Measurements from ENCODE around the gene NR6A1.

The NR6A1 gene

DNA sequence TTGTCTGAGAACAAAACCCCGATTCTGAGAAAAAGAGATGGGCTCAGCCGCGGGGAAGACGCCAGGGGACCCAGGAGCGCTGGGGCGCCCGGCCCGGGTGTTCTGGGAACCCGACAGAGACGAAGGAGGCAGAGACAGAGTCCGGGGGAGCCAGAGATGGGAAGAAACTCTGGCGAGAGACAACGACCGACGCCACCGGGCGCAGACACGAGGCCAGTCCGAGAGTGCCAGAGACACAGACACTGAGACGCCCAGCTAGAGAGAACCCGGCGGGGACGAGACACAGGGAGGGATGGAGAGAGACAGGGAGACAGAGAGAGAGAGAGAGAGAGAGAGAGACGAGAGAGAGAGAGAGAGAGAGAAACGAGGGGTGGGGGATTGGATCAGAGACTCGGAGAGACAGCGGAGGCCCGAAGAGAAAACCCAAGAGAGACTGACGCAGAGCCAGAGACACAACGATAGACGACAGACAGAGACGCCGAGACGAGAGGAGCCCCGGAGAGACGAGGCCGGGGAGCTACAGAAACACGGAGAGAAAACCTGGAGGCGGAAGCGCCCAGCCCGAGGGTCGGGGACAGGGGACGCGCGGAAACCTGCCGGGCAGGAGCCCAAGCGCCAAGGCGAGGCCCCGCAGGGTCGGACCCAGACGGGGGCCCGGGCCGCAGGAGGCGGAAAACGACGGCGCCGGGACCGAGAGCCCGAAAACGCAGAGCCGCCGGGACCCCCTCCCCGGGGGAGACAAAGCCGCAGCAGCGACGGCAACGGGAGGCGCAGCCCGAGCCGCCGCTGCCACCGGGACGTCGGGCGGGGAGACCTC lies 267.2 kb downstream of the NR6A1 start:
- DNase-seq (ENCODE audit: low read depth): no peak

DNA sequence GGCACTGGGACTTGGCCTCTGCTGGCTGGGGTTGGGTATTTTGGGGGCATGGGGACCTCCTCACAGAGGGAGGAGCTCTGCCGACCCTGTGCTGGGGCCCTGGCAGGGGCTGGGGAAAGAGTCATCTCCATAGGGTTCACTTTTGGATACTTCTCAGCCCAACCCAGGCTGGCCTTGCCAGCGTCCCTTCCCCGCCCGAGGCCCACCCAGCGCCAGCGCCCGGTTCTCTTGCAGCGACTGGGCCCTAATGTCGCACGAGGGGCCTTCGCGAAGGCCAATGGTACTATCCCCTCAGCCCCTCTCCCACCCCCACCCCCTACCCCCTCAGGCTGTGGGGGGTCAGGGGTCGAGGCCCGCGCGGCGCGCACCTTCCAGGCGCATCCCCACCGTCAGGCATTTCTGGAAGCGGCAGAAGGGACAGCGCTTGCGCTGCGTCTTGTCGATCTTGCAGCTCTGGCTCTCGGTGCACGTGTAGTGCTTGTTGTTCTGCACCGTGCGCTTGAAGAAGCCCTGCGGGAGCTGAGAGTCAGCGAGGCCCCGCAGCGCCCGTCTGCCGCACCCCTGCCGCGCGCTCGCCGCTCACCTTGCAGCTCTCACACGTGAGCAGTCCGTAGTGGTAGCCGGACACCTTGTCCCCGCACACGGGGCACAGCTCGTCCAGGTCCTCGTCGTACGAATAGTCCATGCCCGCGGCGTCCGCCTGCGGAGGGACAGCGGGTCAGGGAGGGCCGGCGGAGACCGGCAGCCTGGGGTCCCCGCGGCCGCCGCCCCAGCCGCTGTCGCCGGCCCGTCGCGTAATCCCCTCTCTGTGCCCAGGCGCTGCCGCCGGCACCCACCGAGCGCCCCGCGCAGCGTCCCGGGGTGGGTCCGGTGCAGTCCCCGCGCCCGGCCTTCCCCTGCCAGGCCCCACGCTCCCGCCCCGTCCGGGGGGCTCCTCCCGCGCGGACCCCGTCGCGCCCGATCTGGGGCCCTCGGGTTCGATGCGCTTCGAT lies 268.1 kb downstream of the NR6A1 start:
- no peak for DNase-seq (ENCODE audit: low read depth)

DNA sequence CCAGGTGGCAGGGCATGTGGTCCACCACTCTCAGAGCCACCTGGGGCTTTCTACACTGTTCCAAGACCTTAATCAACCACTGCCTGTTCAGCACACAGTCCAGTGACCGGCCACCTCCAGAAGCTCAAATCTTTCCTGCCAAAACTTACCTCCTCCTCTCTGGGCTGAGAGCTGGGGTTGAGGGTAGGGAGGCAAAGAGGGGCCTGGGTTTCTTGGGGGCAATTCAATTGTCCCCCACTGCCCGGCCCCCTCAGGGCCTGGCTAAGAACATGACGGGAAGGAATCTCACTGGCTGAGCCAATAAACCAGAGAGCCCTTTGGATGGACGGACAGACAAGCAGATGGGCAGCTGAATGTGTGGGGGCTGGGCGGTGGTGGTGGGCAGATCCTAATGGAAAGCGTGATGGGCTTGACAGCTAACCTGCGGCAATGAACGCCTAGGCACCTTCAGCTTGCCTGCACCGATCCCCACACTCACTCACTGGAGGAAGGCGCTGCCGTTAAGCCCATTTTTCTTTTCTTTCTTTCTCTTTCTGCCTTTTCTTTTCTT lies 269.3 kb downstream of the NR6A1 start:
- DNase-seq (ENCODE audit: low read depth): no peak

DNA sequence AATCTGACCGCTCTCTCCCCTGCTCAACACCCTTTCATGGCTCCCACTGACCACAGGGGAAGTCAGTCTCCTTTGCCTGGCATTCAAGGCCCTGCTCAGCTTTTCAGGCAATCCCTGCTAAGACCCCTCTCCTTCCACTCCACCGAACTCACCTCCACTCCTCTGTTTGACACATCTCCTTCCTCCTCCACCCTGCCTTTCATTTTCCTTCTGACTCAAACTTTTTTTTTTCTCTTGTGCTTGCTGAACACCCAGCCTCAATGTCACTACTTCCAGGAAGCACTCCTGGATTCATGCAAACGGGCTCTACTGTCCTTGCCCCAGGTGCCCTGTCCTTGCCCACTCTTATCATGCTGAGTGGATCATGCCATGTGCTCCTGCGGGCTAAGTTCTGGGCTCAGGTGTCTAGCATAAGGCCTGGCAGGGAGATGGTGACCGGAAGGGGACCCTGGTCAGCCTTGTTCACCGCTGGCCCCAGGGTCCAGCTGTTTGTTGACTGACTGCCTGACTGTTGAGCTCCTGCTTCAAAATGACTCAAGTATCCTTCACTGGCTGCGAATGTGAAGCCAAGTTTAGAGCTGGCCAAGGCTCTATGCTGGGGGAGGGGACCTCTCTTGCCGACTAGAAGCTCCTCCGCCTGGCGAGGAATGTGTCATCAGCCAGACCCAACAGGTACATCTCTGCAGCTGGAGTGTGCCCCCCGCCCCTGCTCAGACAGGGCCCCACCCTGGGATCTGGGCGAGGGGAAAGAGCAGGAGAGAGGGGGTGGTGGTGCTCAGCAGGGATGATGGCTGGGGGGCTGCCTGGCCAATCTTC lies 270.1 kb downstream of the NR6A1 start:
- DNase-seq (ENCODE audit: low read depth): no peak

DNA sequence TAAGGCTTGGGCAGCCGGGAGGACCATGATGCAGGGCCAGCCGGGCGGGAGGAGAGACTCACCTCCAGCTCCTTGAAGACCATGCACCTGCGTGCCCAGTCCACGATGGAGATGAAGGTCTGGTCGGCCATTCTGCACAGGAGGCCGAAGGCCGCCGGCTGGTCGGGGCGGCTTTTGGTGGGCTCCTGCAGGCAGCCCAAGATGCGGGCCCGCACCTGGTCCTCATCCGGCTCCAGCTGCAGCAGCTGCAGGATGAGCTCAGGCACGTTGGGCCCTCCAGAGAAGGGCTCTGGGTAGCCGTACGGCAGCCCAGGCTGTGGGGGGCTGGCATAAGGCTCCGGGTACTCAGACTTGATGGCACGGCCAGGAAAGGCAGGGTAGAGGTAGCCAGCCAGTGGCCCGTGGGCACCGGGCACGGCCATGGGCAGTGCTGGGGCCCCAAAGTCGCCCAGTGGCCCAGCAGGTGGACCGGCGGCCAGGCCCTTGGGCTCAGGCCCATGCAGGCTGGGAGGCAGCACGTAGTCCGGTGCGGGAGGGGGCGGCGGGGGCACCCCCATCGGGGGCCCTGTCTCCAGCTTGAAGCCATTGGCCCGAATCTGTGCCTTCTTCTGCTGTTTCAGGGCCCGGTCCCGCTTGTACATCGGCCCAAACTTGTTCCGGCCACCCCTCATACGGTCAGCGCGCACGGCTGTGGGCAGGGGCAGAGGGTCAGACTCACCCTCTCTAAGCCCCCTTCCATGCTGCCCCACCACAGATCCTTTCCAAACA lies 270.9 kb downstream of the NR6A1 start:
- no peak for DNase-seq (ENCODE audit: low read depth)

DNA sequence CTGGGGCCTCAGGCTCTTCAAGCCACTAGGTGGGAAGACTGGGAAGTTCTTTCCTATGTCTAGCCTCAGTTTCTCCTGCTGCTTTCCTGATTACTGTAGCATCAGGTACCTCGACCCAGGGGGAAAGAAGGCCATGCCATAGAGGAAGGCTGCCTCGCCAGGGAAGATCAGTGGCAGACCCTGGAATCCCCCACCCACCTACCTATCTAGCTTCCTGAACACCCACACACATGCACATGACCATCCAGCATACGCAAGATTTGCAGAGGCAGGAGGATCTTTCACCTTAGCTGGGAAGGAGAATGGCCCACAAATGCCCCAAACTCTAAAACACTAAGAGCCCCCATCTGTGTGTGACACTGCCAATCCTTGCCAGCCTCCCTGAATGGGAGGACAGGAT lies 271.9 kb downstream of the NR6A1 start:
- DNase-seq (ENCODE audit: low read depth): no peak

DNA sequence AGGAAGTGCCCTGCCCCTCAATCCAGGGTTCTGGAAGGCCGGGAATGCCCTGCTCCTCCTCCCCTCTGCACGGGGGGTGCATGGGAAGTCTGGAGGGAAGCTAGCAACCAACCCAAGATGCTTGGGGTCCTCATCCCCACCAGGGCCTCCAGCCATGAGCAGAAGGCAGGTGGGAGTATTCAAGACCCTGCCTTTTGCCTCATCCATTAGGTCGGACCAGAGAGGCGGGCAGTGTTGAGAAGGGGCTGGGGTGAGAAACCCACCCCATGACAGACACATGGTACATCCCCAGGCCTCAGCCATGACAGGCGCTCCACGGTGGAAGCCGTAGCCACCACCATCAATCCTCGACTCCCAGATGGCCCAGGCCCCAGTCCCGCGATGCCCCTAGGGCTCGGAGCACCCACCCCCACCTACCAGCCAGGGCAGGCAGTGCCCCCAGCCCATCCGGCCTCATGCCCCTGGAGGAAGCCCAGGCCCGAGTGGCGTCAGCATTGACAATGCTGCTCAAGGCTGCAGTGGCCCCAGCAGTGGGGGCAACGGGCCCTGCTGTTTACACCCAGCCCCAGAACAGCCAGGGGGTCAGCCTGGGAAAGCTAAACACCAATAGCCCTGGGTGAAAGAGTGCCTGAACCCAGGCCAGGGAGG lies 272.5 kb downstream of the NR6A1 start:
- DNase-seq (ENCODE audit: low read depth): no peak

DNA sequence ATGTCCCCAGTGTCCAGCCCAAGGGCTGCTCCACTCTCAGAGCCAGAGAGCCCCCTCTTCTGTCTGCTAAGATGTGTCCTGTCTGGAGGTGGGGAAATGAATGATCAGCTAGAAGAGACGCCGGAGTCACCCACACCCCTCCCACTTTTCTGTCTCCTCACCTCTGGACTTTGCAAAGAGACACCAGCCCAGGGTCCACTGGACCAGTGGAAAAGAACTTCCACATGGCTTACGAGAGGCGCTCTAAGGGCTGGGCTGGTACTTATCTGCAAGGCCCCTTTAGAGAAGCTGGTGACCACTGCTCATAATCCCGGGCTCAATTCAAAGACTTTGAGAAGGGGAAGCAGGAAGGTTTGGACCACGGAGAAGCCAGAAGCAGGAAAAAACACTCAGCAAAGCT lies 273.1 kb downstream of the NR6A1 start:
- DNase-seq (ENCODE audit: low read depth): no peak

DNA sequence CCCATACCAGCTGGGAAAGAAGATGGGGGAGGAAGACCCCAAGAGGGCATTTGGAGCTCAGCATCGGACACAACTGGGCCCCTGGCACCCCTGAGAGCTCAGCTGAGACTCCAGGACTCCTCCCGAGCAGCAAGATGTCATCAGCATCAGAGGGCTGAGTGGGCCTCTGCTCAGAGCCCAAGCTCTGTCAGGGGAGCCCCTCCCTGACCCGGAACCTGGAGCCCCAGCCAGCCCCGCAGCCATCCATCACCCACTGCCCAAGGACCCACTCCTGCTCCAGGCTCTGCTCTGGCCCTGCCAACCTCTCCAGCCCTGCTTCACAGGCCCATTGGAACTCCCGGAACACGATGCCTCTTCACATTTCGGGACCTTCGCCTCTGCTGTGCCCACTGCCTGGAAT lies 273.7 kb downstream of the NR6A1 start:
- DNase-seq (ENCODE audit: low read depth): no peak

DNA sequence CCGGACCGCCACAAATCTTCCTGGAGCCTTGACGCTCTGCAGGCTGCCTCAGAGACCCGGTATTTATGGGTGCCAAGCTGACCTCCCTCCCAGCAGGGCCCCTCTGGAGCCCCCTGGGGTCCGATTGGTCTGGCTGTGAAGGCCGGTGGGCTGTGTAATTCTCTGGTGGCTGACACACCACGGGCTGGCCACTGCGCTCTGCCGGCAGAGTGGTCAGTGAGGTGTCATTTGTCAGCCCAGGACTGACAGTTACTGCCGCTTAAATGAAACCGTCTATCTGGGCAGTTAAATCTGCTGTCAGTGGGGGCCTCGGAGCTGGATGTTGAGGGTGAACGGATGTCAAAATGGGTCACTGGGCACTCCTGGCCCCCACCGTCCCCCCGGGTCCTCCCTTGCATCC lies 274.6 kb downstream of the NR6A1 start:
- no peak for DNase-seq (ENCODE audit: low read depth)

DNA sequence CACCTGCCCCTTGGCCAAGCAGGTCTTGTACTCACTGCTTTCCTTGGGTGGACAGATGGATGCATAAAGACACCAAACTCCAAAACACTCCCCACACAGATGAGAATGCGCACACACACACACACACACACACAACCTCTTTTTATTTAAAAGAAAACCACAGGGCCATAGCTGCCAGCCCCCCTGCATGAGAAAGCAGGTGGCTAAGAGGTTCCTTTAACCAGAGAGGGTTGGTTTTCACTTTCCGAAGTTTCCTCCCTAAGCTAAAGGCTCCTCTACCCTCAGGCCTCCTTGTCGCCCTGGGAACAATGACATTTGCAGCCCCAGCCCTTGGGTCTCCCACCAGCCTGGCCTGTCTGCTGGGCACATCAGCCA lies 275.0 kb downstream of the NR6A1 start:
- DNase-seq (ENCODE audit: low read depth): no peak

DNA sequence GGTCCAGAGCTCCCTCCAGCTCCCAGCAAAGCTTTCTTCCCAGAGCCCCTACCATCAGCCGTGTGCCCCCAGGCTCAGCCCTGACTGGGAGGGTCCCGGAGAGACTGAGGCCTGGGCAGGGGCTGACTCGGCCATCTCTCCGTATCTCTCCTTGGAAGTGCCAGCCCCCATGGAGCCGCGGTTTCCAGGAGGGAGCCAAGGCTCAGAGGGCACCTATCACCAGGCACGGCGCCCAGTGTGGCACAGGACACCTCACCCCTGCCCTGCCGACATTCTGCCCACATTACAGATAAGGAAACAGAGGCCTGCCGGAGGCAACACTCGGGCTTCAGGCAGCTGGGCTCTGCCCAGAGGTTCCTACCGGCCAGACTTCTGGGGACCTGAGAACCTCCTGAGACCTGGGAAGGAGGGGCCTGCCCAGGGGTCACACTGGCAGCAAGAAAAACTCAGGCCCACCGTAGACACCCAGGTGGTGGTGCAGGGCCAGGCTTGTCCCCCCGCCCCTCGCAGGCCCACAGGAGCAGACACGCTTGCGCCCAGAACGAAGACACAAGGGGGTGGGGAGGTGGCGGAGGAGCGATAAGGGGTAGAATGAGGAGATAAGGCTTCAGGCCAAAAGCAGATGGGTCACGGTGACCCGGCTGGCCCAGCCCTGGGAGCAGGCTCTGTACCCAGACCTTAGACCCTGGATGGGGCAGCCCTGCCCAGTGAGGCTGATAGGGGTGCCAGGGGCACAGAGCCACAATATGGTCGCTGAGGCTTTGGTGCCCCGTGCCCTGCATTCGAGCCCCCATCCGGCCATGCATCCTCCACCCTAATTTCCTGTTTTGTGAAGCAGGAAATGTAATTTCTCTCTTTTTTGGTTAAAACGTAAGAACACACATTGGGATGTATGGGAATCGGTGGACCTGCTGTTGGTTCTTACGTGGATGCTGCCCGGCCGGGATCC lies 275.7 kb downstream of the NR6A1 start:
- DNase-seq (ENCODE audit: low read depth): no peak

DNA sequence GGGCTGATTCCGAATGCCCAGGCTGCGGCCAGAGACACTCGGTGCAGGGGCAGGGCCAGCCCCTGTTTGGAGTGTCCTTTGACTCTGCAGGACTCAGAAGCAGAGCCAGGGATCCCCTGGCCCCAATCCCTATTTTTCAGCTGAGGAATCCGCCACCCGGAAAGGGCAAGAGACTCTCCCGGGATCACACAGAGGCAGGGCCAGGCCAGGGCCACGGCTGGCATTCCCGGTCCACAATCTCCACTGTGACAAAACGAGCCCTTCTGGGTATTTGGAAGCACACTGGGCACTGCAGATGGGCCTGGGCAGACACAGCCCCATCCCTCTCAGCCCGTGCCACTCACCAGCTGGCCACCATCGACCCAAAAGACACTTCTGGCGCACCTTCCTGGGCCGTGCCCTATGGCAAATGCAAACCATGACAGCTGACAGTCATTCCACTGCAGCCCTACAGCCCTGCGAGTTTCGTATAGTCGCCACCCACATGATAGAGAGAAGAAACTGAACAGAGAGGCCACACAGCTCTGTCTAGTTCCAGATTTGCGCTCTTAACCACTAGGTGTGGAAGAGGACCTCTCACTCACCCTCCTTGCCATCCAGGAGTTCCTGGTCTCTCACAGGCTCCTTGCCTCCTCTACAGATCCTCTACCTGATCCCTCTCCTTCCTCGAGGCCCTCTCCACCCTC lies 277.2 kb downstream of the NR6A1 start:
- DNase-seq (ENCODE audit: low read depth): no peak

DNA sequence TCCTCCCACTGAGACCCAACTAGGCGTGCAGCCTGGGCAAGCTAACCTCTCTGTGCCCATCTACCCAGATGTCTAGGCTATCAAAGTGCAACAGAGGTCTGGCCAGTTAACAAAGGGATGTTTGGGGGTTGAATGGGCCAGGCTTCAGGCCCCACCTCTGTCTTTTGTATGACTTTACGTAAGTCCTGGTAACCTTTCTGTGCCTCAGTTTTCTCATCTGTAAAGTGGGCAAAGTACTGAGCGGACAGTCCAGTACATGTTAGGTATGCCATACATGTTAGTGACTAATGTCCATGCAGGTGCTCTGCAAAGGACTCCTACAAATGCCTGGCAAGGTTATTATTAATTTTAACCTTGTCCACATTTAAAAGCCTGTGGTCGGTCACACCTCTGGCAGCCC lies 277.9 kb downstream of the NR6A1 start:
- DNase-seq (ENCODE audit: low read depth): no peak

DNA sequence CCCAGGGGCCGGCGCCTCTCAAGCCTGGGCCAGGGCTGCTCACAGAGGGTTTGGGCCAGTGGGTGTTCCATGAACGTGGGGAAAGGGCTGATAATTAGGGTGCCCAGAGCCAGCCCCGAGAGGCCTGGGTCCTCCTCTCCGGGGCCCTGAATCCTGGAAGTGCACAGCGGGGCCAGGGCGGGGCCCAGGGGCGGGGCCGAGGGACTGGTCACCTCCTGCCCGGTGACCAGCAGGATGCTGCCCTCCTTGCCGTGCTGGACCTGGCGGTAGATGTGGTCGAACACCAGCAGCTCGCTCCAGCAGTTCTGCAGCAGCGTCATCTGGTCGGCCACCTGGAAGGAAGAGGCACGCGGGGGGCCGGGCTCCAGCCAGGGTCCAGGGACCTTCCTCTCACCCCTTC lies 278.3 kb downstream of the NR6A1 start:
- no peak for DNase-seq (ENCODE audit: low read depth)

DNA sequence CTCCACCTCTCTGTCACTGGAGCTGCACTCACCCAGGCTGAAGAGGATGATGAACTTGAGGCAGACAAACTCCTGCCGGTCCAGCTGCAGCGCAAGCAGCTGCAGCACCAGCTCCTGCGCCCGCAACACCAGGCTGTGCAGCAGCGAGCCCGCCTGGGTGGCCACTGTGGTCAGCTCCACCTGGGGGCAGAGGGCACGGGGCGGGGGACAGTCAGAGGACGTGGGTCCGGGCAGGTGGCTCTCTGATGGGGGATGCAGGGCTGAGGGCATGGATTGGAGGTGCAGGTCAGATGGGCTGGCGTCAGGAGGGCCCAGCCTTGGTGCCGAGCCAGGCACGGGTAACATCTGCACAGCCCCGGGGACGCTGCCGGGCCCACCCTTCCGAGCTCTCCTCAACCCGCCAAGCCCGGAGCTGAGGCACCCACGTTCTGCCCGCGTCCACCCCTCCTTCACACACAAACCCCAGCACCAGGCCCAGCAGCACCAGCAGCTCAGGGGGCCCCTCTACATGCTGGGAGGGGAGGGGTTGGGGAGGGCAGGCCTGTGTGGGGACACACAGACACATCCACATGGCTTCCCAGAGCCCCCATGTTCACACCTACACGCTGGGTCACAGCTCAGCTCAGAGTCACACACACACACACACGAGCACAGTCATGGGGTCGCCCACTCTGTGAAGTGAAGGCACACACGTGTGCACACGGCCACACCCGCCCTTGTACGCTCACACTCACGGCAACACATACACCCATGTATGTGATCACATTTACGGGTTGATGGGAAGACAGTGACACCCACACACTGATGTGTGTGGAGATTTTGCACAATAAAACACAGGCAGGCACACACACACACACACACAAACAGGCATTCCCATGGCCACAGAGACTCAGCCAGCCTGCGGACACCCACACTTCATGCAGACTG lies 279.8 kb downstream of the NR6A1 start:
- DNase-seq (ENCODE audit: low read depth): no peak

DNA sequence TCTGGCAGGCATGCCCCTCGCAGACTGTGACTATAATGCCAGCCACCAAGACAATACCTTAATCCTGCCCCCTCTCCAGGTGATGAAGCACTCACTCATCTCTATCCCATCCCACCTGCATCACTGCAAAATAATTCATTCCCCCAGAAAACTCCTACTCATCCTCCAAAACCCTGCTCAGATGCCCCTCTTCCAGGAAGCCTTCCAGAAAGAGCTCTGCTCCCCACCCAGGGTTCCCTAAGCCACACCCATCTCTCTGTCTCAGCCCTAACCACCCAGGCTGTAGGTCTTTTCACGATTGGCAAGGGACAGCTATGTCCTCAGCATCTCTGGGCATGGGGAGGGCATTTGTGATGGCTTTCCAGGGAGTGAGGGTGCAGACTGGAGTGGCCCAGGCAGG lies 281.1 kb downstream of the NR6A1 start:
- DNase-seq (ENCODE audit: low read depth): no peak

DNA sequence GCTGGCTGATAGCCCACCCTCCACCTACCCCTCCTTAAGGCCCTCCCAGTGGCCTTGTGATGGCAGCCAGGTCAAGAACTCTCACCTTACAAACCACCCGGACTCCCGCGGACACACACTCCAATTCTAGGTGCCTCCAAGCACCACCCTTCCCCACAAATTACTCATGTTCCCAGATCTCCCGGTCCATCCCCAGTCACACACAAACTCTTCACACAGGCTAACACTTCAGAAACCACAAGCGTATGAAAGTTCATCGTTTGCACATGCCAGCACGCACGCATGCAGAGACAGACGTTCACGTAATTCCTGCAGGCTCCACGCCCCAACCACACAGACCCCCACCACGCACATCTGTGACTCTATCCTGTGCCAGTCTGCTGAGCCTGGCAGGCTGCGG lies 281.9 kb downstream of the NR6A1 start:
- DNase-seq (ENCODE audit: low read depth): no peak

Data from stimulated activated CD8-positive, alpha-beta memory T cell treated with anti-CD3 and anti-CD28 coated beads, Interleukin-15, amount 100 ng/mL, for 24 hours (primary cell).